ENCODE measurements around the gene CDC27.

- no peak for TF ChIP-seq CTCF (IDR thresholded peaks at IDR 0.05; ENCODE audit: low read depth, low read length)
- TF ChIP-seq EZH2phosphoT487 (IDR thresholded peaks at IDR 0.05; ENCODE audit: low read depth), result no peak
Measured at GRCh38 chr17:47190243-47190642, 1.1 kb upstream of the CDC27 start.

Data from OCI-LY3 (cell line).